ENCODE results near the gene TLE7. TPM values are rescaled to one million over a fixed set of nuclear protein-coding genes. Genes with fewer than 3 reads are reported as not detected.

Gene TLE7
- total RNA-seq, 2 donors from 2014 or later = not detected

GRCh38 chr16:71467810-71468209, 26.0 kb upstream of the TLE7 start:
- WGBS, 2 donors = 38 to 50% methylated on average over 7 to 9 of the region's 9 CpGs
- Histone ChIP-seq H3K27me3 (no peaks in the 10 kb centered on the region), H3K4me1 (no peaks in the 10 kb centered on the region), H3K27ac (no peak overlapping the region), H3K9me3 (no peaks in the 10 kb centered on the region), H3K4me3 (no peak overlapping the region), H3K36me3 (replicated peaks in 1 of 2; ENCODE audit: insufficient read depth in 1 of 2, low read depth in 2 of 2) (no peaks in the 10 kb centered on the region)
- TF ChIP-seq POLR2A (IDR thresholded peaks at IDR 0.05) = no peak
- TF ChIP-seq, protein P1, sequence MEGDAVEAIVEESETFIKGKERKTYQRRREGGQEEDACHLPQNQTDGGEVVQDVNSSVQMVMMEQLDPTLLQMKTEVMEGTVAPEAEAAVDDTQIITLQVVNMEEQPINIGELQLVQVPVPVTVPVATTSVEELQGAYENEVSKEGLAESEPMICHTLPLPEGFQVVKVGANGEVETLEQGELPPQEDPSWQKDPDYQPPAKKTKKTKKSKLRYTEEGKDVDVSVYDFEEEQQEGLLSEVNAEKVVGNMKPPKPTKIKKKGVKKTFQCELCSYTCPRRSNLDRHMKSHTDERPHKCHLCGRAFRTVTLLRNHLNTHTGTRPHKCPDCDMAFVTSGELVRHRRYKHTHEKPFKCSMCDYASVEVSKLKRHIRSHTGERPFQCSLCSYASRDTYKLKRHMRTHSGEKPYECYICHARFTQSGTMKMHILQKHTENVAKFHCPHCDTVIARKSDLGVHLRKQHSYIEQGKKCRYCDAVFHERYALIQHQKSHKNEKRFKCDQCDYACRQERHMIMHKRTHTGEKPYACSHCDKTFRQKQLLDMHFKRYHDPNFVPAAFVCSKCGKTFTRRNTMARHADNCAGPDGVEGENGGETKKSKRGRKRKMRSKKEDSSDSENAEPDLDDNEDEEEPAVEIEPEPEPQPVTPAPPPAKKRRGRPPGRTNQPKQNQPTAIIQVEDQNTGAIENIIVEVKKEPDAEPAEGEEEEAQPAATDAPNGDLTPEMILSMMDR (IDR thresholded peaks at IDR 0.05) = no peak
- ATAC-seq (no peak), DNase-seq (peak in 2 of 4 donors; percentile 19 to 34)
- intact Hi-C loops (cut with DNase I) = no loop called here

DNA sequence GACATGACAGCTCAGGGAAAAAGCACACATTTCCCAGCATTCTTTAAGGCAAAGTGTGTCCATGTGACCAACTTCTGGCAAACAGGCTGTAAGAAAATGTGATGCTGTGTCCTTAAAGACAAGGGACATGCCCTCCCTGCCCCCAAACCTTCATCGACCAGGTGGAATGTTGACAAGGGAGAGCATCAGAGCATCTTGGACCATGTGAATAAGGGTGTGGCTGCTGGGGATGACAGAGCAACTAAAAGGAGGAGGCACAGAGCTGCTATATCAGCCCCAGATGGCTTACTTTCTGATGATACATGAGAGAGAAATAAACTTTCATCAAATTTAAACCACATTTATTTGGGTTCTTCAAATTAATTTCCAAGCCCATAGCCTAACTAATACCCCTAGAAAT, 22.4 kb upstream of the TLE7 start:
- no peak overlapping the region for H3K4me3 ChIP-seq
- H3K36me3 ChIP-seq (replicated peaks in 1 of 2; ENCODE audit: insufficient read depth in 1 of 2, low read depth in 2 of 2) = no peaks in the 10 kb centered on the region
- ATAC-seq (no peak), DNase-seq (no peak)
- no peak overlapping the region for H3K27ac ChIP-seq
- H3K27me3 ChIP-seq = no peaks in the 10 kb centered on the region
- 54 to 67% methylated on average over 1 of the region's 1 CpG for whole genome bisulfite sequencing, 2 donors
- H3K9me3 ChIP-seq = no peaks in the 10 kb centered on the region
- TF ChIP-seq POLR2A (IDR thresholded peaks at IDR 0.05) = no peak
- TF ChIP-seq, protein P1 (IDR thresholded peaks at IDR 0.05) = no peak
- intact Hi-C loops (cut with DNase I) = loop anchor here (2.0 kb wide), 1 partner anchor 17 kb away; no protein-coding TSS in a partner anchor
- H3K4me1 ChIP-seq = peaks cover 3% of the 10 kb centered on the region

DNA sequence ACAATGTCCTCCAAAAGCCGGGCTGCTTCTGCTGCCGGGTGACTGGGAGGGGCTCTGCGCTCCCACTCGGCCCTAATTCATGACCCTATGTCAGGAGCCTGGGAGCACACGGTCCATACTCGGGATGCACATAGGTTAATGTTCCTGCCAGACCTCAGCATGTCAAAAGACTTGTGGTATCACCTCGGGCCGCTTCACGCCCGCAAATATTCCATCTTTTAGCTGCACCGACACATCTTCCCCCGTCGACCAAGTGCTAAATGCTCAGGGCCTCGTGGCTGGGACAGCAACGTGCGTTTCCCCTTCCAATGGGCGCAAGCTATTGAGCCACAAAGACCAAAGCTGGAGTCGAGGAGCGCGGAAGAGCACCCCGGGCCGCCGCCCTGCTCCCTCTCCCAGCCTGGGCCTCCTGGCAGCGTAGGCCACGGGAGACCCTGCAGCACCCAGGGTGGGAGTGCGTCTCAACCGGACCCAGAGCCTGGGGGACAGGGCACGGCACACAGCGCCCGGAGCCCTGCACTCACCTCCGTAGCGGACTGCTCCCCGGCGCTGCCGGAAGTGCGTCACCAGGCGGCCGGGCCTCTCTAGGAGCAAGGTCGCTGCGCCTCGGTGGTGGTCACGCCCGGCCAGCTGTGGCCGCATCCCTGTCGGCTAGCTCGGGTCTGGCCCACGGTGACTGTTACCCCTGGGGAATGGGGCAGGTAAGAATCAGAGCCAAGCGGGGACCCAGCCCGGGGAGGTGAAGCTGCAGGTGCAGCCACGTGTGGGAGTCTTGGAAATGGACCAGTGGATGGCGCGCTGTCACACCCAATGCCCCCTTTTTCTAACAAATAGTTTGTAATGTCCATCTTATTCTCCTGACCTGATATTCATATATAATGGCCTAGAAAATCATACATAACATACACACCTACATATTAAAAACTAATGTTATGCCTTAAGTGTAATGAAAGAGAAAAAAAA, 20.1 kb upstream of the TLE7 start, which contains the start of gene ZNF23:
Gene ZNF23 (minus strand): TSS at position 562 of the 963 bp plus-strand sequence. CDS start 5,451 bp downstream, outside the sequence.
- intact Hi-C loops (cut with DNase I) = no loop called here
- TF ChIP-seq, protein P1 (IDR thresholded peaks at IDR 0.05) = peak in 1 of 7 experiments; percentile 5
- TF ChIP-seq POLR2A (IDR thresholded peaks at IDR 0.05) = peak; percentile 41 to 80 (median 80)
- WGBS, 2 donors = 0 to 4% methylated on average over 24 to 52 of the region's 52 CpGs
- Histone ChIP-seq H3K27me3 (no peaks in the 10 kb centered on the region), H3K27ac (peak within 1 kb of the TSS; percentile 59 to 84 (median 81)), H3K4me3 (peak within 1 kb of the TSS; percentile 59 to 83), H3K36me3 (replicated peaks in 1 of 2; ENCODE audit: insufficient read depth in 1 of 2, low read depth in 2 of 2) (no peaks in the 10 kb centered on the region), H3K4me1 (peaks cover 3% of the 10 kb centered on the region), H3K9me3 (no peaks in the 10 kb centered on the region)
- peak; percentile 84 to 89 (median 85) for DNase-seq
- peak; percentile 97 for ATAC-seq

DNA sequence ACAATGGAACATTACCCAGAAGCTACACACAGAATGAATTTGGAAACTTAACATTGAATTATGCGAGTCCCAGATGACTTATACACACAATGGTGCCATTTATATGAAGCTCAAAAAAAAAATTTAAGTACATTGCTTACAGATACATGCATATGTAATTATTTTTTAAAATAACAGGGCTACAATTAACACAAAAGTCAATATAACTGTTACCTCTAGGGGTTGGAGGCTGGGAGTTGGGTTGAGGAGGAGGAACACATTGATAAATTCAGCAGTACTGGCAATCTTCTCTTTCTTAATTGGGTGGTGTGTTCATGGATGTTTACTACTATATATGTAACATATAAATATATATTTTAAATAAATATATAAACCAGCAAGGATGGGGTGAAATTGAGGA, 19.1 kb upstream of the TLE7 start:
- WGBS, 2 donors = 97 to 100% methylated on average over 1 of the region's 1 CpG
- TF ChIP-seq, protein P1 (IDR thresholded peaks at IDR 0.05) = no peak
- TF ChIP-seq POLR2A (IDR thresholded peaks at IDR 0.05) = no peak
- peaks cover 3% of the 10 kb centered on the region for H3K4me1 ChIP-seq
- intact Hi-C loops (cut with DNase I) = no loop called here
- H3K27ac ChIP-seq = no peak overlapping the region
- H3K36me3 ChIP-seq (replicated peaks in 1 of 2; ENCODE audit: insufficient read depth in 1 of 2, low read depth in 2 of 2) = no peaks in the 10 kb centered on the region
- no peaks in the 10 kb centered on the region for H3K27me3 ChIP-seq
- H3K4me3 ChIP-seq = no peak overlapping the region
- no peak for ATAC-seq
- DNase-seq = no peak
- H3K9me3 ChIP-seq = no peaks in the 10 kb centered on the region
